HG03521 (cell line): ENCODE data around the gene NAA60.
"Not testable (repeated sequence)": the region's sequence is repeated elsewhere in the genome, so short reads cannot be mapped to it uniquely, and the experiment has no call there.

Experiments
- ATAC-seq: cut with Tn5 transposase; IDR thresholded peaks from one replicate; pipeline ENCODE4 v1.9.1; 2021; ENCODE audit warnings: mild to moderate bottlenecking, moderate library complexity; ENCODE audit not compliant: unreplicated experiment

Gene NAA60

DNA sequence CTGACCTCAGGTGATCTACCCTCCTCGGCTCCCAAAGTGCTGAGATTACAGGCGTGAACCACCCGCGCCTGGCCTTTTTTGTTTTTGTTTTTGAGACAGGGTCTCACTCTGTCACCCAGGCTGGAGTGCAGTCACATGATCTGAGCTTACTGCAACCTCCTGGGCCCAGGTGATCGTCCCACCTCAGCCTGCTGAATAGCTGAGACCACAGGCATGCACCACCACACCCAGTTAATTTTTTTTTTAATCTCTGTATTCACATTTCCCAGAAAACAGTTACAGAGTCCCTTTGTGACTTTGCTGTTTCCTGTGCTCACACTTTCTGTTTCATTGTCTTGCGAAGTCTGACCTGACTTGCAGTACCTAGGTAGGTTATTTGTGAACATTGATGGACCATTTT, 60.0 kb downstream of the NAA60 start:
- no peak for ATAC-seq

DNA sequence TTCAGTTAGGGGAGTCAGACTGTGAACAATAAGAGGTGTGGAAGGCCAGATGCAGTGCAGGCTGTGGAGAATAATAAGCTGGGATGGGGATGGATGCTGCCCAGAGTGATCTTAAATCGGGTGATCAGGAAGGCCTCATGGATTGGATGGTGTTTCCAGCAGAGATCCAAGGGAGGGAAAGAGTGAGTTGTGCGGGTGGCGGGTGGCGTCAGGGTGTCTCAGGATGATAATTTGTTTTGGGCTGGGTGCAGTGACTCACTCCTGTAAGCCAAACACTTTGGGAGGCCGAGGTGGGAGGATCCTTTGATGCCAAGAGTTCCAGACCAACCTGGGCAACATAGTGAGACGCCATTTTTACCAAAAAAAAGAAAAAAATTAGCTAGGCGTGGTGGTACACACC, 65.3 kb downstream of the NAA60 start:
- no peak for ATAC-seq

DNA sequence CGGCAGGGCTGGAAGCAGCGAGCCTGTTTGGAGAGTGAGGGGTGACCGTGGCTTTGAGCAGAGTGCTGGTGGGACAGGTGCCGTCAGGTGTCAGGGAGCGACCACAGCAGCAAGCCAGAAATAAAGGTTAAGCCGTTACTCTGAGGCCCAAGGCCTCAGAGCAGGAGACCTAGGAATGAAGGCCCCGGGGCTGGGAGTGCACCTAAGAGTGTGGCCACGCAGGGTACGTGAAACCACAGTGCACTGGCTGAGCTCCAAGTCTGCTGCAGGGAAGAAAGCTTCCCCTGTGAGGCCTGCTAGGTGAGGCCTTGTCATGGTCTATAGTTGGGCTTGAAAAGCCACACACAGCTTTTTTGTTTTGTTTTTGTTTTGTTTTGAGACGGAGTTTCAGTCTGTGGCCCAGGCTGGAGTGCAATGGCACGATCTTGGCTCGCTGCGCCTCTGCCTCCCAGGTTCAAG, 66.0 kb downstream of the NAA60 start:
- ATAC-seq: peak; percentile 76

DNA sequence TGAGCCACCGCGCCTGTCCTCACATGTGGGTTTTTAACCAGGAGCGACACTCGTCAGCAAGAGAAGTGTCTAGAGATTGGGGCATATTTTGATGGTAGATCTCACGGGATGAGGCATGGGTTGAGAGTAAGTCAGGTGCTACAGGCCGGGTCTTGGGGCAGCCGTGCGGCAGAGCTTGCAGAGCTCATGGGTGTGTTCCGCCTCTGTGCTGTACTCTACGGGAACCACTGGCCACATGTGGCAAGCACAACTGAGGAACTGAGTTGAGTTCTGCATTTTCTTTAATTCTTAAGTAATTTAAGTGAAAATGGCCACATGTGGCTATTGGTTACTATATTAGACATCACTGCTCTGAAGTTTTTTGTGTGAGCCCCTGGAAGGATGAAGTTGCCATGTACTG, 66.9 kb downstream of the NAA60 start:
- no peak for ATAC-seq

DNA sequence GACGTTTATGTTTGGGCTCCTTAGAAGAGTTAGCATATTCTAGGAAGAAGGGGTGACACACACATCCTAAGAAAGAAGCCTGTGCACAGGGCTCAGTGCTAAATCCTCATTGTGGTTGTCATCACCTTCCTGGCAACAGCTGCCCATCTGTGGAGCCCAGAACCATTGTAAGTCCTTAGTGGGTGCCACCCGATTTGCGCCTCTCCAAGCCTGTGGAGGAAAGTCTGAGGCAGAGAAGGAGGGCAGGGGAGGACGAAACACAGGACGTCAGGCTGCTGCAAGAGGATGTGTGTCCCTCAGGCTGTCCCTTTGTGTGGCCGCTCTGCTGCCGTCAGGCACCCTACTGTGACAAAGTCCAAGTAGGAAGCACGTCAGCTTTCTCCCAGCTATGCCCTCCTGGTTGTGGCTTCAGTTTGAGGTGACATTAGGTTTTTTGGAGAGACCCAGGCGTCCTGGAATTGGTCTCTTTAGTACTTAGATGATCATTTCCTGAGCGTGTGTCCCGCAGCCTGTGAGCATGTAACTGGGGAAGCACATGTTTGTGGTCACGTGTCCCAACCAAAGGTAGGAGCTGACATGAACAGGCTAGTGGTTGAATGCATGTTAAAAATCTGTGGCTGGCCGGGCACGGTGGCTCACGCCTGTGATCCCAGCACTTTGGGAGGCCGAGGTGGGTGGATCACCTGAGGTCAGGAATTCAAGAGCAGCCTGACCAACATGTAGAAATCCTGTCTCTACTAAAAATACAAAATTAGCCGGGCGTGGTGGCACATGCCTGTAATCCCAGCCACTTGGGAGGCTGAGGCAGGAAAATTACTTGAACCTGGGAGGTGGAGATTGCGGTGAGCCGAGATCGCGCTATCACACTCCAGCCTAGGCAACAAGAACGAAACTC, 68.1 kb downstream of the NAA60 start:
- no peak for ATAC-seq

DNA sequence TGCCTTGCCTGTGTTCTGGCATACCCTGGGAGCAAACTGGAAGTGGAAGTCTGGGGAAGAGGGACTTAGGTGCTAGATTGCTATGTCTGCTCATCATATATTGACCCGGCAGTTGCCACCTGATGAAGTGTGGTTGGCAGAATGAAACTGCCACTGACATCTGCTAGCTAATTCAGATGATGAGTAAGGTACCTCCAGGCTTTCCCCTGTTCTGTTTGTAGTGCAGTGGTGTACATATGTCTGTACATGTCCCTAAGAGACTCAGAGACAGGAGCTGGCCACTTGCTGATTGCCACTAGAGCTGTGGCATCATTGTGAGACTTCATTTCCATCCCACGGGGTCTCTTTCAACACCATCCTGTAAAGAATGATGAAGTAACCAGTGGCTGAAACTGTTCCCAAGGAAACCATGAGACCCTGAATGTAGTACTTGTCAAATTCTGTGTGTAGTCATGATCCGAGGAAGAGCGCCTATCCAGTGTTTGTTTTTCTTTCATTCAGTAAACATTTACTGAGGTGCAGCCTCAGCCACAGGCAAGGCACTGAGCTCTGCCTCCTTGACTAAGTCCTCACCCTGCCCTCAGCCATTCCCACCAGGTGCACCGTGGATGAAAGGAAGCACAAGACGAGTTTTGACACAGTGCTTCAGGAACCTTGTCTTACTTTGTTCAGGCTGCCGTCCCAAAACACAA, 70.6 kb downstream of the NAA60 start:
- ATAC-seq: no peak

DNA sequence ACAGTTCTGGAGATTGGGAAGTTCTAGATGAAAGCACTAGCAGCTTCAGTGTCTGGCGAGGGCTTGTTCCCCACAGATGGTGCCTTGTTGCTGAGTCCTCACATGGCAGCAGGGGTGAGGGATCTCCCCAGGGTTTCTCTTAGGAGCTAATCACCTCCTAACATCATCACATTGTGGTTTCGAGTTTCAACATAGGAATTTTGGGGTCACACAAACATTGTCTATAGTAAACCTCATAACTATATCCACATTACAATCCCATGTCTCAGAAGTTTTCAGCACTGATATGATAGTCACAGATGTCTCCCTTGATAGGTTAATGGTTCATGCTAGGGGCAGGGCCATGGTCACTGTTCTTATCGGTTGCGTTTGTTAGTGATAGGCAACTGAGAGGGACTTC, 71.1 kb downstream of the NAA60 start:
- no peak for ATAC-seq

DNA sequence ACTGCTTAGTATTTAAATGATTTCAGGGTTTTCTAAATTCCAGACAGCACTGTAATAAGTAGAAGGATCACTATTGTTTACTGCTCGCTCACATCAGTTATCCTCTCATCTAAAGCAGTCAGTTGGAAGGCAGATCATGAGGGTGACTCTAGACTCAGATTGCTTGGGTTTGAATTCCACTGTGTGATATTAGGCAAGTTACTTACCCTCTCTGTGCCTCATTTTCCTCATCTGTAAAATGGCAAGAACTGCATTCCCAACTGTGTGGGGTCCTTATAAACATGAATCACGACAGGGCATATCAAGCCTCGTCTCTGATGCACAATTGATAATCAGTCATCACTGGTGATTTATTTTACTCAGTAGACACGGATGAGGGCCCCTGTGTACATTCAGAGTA, 72.4 kb downstream of the NAA60 start:
- ATAC-seq: no peak

DNA sequence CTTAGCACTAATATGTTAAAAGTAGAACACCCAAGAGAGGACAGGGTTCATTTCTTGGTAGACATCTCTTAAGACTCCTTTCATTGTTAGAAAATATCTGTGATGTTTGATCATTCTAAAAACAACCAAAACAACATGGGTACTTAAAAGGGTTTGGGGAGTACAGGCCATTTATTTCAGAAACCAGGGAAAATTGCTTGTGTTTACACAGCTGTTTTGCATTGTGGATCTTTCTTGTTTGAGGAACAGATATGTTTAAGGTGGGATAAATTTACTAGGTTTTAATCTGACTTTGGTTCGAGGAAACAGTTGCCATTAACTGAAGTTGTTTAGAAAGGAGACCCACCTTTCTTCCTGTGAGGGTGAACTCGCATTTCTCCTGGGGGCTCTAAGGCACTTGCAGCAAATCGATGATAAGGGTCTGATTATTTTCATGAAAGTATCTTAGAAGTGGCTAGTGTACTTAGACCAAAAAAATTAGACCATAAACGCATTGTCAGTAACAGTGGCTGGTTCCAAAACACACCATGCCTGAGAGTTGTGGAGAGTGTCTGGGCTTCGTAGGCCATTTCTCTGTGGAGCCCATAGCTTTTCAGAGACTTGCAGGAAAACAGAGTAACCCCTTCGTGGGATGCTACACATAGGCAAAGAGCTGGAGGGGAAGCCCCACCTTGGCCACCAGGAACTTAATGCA, 75.0 kb downstream of the NAA60 start:
- no peak for ATAC-seq

DNA sequence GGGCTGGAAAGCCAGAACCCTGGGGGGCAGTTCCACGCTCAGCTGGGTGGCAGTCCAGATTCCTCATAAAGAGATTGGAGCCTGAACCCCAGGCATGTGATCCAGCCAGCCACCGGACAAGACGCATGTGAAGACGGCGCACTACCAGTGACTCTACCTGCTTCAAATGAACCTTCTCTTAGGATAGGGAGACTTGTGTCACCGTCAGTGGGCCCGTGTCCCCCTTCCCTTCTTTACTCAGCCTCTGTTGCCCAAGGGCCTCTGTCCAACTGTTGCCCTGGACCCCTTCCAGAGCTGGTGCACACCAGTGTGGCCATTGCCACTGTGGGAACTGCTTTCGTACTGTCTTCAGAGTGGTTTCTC, 75.5 kb downstream of the NAA60 start:
- ATAC-seq: no peak

DNA sequence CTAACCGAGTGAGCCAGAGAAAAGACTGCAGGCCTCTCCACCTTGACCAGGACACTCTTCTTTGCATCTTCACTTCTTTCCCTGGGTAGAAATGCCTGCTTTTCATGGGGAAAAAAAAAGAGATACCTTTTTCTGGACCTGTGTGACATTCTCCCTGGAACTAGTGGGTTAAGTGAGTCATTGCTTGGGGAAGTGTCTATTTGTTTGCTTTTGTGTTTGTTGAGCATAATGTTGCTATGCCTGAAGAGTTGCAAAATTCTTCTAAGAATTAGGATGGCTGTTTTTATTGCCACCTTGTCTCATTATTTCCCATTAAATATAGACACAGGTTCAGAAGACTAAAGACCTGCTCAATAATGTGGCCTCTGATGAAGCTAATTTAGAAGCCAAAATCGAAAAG, 76.1 kb downstream of the NAA60 start:
- ATAC-seq: no peak

DNA sequence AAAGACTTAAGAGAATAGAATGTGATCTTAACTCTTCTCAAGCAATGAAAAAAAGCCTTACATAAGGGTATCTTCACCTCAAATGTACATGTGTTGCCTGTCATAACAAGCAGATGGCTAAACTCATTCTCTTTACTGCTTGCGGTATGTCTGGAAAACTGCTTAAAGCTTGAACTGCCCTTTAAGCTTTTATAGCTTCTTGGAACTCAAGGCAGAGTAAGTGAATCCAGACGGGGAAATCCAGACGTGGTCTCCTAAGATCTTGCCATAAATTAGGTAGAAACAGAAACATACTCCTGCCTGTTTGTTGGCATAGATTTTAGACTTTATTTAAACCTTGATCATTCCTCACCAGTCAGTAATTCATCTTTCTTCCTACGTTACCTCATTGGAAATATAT, 76.9 kb downstream of the NAA60 start:
- no peak for ATAC-seq

DNA sequence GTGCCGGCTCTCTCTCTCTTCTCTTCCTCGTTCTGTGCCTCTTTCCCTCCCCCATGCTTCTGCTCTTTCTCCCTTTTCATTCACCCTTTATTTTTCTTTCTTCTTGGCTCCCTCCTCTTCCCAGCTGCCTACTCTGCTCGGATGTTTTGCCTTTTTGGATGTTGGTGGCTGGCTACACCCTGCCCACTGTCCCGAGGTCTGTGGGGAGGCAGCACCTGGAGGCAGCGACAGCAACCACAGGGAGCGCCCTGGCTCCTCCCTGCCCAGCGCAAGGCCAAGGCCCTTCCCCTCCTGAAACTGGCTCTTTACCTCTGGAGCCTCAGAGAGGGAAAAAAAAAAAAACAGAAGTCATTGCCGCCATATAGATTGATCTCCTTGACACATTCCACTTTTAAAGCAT, 77.4 kb downstream of the NAA60 start:
- no peak for ATAC-seq

DNA sequence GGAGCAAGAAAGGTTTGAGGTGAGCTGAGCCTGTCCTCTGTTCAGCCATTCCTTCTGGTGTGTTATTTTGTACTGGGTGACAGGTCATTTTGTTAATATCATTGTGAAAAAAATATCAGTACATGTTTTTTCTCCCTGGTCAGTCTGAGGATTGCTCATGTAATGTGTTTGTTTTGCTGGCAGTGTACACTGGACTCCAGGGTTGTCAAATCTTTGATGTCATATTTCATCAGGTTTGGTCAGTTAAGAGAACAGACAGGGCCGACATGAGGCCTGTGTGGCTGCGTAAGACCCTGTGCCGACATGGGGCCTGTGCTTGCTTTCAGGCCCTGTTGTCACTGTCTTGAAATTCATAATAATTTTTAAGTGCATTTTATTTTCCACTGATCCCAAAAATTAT, 79.8 kb downstream of the NAA60 start:
- no peak for ATAC-seq

DNA sequence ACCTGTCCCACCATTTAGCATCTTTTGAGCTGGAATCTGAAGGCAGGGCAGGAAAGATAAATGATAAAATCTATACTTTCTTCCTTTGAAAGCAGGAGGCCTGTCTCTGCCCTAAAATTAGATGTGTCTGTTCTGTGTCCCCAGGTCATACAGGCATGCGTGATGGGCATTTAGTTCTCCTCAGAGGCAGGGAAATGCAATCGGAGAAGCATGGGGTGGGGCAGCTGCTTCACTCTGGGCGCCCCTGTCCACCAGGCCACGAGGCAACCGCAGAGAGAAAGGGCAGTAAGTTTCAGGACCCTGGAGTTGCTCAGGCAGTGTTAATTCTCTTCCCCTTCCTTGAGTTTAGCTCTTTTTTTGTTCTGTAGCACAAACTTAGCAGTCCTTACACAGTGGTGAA, 82.5 kb downstream of the NAA60 start:
- ATAC-seq: no peak

DNA sequence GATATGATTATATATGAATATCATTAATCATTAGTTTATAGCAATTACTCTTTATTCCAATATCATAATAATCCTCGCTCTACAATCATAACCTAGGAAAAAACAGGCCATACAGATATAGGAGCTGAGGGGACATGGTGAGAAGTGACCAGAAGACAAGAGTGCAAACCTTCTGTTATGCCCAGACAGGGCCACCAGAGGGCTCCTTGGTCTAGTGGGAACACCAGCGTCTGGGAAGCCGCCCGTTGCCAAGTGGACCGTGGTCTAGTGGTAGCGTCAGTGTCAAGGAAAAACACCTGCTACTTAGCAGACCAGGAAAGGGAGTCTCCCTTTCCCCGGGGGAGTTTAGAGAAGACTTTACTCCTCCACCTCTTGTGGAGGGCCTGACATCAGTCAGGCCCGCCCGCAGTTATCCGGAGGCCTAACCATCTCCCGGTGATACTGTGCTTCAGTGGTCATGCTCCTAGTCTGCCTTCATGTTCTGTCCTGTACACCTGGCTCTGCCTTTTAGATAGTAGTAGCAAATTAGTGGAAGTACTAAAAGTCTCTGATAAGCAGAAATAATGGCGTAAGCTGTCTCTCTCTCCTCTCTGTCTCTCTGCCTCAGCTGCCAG, 83.8 kb downstream of the NAA60 start:
- ATAC-seq: not testable (repeated sequence)

DNA sequence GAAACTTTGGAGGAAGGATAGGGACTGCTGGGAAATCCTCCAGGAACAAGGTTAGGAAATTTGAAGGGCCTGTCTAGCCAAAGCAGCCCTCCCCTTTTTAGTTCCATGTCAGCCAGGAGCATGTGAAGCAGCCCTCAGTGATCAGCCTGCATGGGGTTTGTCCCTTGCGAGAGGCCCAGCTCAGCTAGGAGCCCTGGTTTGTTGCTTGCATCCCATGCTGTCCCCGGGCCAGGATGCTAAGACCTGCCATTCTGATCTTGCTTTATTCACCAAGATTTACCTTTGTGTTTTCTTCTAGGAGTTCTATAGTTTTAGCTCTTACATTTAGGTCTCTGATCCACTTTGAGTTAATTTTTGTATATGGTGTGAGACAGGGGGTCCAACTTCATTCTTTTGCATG, 84.9 kb downstream of the NAA60 start:
- ATAC-seq: no peak

DNA sequence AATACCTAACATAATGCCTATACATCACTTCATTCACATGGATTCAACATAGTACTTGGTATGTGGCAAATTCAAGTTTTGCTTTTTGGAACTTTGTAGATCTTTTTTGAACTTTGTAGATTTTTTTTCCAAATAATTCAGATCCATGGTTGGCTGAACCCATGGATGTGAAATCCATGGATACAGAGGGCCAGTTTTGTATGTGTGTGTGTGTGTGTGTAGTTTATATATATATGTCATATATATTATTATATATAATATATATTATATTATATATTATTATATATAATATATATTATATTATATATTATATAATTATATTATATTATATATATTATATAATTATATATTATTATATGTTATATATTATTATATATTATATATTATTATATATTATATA, 85.7 kb downstream of the NAA60 start:
- ATAC-seq: no peak

DNA sequence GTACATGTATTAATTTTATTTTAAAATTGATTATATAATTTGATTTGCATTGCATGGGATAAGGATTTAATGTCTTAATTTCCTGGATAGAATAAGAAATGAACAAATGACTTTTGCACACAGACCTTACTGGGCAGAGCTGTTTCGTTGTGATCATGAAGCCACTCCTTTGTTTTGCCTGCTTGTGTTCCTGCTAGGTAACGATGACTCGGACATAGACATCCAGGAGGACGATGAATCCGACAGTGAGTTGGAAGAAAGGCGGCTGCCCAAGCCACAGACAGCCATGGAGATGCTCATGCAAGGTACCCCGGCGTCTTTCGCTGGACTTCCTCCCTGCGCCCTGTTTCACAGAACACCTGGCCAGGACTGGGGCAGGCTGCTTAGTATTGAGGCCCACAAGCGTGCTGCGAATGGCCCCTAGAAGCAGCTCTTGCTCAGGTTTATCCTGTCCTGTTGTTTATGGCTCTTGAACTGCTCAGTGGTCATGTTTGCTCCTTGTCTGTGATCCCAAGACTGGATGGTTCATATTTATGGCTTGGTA, 87.0 kb downstream of the NAA60 start:
- ATAC-seq: no peak

DNA sequence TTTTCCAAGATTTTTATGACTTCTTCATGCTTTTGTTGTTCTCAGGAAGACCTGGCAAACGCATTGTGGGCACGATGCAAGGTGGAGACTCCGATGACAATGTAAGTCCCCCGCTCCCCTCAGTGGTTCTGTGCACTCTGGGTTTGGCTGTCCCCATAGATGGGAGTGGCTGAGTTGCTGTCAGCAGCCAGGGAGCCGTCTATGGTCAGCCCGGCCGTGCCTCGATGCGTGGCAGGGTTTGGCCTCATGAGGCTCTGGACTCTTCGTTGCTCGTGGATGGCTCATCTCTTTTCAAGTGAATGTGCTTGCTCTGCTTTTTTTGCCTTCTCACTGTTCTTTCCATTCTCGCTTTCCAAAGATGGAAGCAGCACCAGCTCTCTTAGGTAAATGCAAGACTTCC, 89.3 kb downstream of the NAA60 start:
- ATAC-seq: no peak

DNA sequence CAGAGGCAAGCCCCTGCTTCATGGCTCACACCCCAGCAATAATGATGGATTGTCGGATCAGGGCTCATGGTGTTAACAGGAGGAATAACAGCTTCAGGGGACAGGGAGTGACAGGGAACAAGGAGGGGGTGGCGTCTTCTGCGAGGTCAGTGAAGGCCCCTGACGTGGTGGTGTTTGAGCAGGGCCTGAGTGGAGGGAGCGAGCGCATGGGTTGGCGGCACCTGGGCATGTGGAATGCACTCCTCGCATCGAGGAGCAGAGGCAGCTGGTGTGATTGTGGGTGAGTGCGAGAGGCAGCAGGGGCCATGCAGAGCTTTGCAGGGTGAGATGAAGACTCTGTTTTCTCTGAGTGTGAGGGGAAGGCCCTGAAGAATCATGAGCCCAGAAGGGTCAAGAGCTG, 90.6 kb downstream of the NAA60 start:
- no peak for ATAC-seq
